Measurements from ENCODE around the gene CCRL2.
"Not testable (repeated sequence)": the region's sequence is repeated elsewhere in the genome, so short reads cannot be mapped to it uniquely, and the experiment has no call there.

The CCRL2 gene

DNA sequence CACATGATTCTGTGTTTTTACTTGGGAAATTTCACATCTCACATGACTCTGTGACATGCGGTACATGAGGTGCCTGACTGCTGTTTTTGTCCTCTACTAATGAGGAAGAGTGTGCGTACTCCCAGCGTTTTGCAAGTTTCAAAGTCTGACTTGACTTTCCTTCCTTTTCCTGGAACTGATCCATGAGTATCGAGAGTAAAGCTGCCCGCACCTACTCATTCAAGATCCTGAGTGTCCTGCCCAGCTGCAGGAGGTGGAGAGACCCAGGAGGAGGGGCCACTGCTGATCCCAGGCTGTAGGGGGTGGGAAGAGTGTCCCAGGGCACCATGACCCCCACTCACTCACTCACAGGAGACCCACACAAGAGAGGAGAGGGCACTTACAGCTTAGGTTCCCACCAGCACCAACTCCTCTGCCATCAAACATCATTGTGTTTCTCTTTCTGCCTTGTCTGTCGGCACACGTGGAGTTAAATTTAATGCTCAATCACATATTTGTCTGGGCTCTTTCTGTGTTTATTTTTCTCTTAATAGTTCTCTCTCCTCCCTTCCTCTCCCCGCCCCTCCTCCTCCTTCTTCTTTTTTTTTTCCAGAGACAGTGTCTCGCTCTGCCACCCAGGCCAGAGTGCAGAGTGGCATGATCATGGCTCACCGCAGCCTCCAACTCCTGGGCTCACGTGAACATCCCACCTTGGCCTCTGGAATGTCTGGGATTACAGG, 1.6 kb upstream of the CCRL2 start:
- DNase-seq, result no peak

DNA sequence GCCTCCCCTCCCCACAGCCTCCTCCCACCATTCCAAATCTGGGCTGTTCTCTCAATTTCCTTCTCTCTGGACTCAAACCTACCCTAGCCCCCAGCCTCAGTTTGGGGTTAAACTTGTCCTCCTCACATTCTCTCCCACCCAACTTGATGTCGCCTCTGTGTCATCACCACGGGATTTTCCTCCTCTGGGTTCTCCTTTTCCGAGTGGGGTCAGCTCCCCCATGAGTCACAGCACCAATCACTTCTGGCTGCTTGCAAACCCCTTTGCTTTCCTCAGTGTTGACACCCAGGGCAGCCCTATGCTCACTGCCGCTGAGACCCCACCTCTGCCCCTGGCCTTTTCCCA, 644 bp upstream of the CCRL2 start:
- DNase-seq, result no peak

DNA sequence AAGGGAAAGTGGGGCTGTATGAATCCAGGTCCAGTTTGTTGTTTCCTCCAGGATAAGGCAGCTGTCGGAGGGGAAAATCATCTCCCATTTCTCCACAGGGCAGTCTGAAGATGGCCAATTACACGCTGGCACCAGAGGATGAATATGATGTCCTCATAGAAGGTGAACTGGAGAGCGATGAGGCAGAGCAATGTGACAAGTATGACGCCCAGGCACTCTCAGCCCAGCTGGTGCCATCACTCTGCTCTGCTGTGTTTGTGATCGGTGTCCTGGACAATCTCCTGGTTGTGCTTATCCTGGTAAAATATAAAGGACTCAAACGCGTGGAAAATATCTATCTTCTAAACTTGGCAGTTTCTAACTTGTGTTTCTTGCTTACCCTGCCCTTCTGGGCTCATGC, 911 bp downstream of the CCRL2 start:
- DNase-seq, result no peak

DNA sequence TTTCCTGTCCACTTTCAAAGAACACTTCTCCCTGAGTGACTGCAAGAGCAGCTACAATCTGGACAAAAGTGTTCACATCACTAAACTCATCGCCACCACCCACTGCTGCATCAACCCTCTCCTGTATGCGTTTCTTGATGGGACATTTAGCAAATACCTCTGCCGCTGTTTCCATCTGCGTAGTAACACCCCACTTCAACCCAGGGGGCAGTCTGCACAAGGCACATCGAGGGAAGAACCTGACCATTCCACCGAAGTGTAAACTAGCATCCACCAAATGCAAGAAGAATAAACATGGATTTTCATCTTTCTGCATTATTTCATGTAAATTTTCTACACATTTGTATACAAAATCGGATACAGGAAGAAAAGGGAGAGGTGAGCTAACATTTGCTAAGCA, 1.8 kb downstream of the CCRL2 start:
- no peak for DNase-seq

DNA sequence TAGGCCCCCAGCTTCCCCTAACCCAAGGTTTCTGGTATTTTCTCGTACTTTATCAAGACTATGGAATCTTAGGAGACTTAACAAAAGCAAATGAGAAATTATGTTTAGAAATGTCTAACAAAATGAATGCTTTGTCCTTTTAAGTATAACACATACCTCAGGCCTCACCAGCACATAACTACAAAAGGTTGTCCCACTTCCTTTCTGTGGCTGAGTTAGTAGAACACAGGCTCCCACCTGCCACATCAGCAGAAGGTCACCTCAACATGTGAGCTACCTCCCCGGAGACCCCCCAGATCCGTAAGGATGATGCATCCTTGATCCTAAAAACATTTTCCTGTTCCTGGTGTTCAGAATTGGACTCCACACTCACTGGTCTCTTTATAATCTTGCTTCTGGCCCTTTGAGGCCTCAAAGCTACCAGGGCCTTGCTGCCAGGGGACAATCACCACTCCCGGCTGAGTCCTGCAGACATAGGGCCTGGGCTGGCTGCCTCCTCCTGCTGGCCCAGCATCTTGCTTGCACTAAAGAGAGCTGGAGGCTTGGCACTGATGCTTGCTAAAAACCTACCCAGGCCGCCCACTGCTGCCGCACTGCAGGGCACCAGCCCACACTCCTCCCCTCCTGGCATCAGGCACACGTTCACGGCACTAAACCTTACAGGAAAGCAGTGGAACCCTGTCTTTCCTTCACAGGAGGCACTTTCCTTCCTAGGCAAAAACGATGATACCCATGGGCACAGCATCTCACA, 2.9 kb downstream of the CCRL2 start:
- DNase-seq, result no peak

DNA sequence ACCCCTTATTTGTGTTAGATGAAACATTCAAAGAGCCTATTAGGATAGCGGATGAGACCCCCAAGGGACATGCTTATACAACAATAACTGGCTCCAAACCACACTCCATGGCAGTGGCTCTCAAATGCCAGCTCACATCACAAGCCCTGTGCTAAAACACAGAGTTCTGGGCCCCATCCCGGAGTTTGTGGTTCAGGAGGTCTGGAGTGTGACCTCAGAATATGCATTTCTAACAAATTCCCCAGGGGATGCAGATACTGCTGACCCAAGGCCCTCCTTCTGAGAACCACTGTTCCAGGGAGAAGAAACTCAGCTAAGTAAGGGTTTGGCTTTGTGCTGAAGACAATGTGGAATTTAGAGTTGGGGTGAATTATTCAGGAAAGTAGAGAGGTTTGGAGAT, 3.6 kb downstream of the CCRL2 start:
- no peak for DNase-seq

DNA sequence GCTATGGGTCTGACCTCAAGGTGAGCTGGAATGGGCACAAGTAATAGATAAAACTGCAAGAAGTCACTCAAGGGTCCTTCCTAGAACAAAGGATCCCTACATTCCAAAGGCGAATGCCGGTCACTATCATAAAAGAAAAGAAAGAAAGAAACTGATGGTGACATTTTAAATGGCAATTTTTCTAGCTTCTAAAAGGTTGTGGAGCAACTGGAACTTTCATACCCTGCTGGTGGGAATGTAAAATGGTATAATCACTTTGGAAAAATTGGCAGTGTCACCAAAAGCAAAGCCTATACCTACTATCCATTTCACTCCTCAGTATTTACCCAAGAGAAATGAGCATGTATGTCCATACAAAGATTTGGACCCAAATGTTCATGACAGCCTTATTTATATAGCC, 4.2 kb downstream of the CCRL2 start:
- DNase-seq, result no peak

DNA sequence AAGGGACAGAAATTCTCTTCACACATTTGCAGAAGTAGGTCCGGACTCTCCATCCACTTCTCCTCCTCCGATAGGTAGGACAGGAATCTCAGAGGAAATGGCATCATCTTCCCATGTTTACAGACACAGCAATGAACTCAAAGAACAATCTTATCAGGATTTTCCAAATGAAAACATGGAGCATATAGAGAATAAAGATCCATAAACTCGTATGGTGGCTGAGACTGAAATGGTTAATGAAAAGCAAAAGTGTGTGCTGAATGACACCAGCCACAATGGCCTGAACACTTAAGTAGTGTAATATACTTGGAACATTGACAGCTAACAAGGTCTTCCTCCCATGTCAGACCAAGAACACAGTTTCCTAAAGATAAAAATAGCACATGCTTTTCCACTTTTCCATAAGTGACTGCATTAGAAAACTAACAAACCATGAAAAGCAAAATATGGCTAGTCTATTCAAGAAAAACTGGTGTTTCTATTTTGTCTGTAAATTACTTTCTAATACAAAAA, 5.8 kb downstream of the CCRL2 start:
- no peak for DNase-seq

DNA sequence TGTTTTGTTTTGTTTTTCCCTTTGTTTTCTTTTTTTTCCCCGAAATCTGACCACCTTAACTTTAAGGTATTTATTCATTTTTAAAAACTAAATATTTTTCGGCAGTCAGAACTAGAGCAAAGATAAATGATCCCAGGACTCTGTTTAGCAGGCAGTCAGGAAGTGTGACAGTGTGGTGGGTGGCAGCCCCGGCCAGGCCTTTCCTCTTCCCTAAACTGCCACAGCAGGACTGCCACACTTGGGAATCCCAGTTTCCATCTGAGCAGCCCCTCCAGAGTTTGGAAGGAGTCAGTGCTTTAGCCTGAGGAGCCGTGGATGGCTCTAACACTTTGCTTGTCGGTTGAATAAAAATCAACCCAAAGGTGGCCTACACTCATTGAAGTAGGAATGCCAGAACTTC, 6.9 kb downstream of the CCRL2 start:
- no peak for DNase-seq

DNA sequence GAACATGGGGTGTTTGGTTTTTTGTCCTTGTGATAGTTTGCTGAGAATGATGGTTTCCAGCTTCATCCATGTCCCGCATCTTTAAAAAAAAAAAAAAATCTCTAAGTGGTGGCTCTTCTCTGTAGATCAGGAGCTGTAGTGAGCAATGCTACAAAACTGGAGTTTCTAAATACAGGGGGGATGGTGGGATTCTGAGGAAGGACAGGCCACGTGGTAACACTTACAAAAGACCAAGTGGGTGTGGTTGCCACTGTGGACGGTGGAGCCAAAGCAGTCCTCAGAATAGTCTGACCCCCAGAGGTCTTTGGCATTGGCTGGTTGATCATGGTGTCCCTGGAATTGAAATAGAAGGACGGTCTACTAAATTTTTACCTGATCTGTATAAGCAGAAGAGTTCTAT, 7.7 kb downstream of the CCRL2 start:
- DNase-seq, result no peak

DNA sequence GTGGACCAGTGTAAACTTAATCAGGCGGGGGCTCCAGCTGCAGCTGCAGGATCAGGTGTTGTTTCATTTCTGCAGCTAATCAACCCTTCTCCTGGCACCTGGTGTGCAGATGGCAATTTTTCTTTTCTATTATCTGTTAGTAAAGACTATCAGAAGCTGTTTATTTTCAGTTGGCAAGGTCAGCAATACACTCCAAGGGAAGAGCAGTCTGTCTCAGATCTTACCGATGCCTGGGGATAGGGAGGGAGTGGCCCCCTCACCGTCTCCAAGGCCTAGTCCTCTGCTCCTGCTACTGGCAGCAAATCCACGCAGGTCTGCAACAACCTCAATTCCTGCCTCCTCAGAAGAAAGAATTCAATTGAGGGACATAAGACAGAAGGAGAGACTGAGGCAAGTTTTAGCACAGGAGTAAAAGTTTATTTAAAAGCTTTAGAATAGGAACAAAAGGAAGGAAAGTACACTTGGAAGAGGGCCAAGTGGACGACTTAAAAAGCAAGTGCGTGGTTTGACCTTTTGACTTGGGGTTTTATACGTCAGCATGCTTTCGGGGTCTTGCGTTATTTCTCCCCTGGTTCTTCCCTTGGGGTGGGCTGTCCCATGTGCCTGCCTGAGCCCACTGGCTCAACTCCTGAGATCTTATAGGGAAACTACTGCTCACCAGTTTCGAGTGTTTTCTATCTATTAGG, 9.2 kb downstream of the CCRL2 start:
- DNase-seq, result no peak

DNA sequence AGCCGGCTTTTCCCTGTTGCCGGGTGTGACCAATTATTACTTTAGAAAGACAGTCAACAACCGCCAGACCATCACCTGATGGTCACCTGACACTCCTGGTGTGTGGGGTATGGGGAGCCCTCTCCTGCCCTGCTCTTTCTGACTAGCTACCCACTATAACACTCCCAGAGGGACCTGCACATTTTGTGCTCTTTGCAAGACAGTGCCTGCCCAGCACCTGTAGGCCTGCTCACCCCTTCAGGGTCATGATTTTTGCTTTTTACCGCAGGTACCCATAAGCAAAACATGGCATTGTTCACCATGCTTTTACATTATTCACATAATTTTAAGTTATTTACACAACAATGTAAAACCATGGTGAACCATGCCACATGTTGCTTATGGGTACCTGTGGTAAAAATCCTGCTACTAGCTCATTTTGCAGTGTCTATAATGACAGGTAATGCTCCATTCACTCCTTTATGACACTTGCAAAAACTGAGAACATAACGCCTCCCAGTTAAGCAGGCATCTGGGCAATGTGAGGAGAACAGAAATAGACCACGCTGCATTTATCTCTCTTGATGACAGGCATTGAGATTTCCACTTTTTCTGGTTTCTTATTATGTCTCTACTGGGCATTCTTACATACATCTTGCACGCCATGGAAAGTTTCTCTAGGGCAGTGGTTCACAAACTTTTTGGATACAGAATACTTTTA, 9.9 kb downstream of the CCRL2 start:
- no peak for DNase-seq

DNA sequence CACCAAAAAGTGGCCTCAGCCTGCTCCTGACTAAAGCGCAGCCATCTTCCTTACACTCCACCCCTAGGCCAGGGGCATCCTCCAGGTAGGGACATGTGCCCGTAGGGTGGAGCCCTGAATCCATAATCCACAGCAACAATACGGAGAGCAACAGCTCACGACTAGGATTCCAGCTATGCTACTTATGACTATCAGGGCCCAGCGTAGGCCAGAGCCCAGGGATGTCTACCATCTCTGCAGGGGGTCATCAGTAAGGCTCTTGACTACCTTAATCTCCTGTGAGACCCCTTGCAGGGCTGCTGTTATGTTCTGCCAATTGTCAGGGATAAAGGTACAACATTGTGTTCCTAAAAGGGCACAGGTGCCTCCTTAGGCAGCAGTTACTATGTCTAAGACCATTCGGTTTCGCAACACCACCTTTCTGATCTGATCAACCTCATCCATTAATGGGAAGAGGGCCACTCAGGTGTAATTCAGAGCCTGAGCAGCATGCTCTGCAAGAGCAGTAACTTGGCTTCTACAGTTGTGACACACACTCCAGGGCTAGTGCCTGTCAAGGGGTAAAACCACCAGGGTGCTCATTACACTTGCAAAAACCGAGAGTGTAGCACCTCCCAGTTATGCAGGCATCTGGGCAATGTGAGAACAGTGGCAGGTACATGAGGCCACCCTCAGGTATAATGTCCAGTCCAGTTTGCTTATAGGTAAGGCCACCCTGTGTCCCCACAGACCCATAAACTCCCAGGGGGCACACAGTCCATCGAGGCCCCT, 11.0 kb downstream of the CCRL2 start:
- no peak for DNase-seq

DNA sequence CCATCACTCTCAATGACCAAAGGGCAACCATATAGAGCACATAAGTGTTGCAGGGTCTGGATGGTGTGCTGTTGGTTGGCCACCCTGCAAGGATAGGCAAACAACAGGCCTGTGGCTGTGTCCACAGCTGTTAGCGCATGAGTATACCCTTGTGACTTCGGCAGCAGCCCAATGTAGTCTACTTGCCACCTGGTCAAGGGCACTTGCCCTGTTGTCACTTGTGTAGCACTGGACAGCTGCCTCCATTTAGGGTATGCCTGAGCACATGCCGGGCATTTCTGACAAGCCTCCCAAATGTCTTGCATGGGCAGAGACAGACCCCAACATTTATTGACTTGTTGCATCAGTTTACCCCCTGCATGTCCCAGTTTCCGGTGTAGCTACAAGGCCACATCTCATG, 12.8 kb downstream of the CCRL2 start:
- DNase-seq, result no peak

DNA sequence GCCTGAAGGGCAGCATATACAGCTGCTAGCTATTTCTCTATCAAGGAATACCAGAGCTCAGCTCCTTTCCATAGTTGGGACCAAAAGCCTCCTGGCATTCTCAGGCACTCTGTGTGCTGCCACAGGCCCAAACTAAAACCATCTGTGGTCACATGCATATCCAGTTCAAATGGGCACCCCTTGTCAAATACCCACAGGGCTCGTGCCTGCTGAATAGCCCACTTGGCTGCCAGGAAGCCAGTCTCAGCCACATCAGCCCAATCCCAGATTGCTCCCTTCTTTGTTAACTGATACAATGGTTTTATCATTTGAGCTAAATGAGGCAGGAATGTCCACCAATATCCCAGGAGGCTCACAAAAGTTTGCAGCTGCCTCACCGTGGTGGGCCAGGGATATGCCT, 13.9 kb downstream of the CCRL2 start:
- no peak for DNase-seq

DNA sequence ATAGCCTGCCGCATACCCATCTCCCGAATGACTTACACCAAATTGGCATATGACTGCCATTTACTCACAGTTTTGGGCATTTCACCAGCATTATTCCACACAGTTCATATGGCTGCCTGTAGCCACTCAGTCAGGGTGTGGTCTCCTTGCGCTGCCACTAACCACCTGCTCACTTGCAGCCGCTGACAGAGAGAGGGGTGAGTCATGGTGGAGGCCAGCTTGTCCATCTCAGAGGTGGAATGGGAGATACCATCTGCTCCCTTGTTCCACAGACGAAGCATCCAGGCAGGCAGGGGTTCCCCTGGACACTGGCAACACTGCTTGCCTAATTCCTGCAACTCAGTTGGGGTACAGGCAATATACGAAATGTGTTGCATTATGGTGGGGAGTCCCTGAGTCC, 15.6 kb downstream of the CCRL2 start:
- no peak for DNase-seq

DNA sequence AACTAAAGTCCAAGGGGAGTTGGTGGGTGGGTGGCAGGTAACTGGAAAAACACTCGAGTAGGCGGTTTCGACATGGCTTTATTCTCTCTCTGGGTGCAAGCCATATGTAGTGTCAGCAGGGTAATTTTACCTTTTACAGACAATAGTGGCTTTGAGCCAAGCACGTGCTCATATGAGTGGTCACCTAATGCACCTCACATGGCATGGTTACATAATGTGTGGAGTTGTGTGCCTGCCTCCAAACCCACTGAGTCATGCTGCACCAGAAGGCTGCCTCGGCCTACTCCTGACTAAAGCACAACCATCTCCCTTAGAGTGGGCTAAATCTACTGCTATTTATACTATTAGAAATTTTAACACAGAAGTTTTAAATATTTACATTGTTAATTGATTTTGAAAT, 16.5 kb downstream of the CCRL2 start:
- no peak for DNase-seq

DNA sequence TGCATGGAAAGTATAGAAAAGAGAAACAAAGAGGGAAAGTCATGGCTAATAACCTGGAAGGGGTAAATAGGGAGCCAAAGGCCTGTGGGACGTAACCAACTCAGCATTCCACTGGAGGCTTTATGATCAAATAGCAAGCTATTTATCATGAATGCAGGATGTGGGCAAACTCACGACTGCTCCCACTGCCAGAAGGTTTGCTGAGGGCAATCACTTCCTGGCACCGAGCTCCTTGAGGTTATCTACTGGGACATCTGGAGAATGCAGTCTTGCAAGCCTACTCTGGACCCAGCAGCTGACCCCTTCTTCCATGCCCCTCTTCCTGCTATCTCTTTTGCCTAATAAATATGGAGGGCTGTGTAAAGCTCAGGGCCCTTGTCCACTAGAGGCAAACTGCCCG, 19.4 kb downstream of the CCRL2 start:
- DNase-seq, result not testable (repeated sequence)

DNA sequence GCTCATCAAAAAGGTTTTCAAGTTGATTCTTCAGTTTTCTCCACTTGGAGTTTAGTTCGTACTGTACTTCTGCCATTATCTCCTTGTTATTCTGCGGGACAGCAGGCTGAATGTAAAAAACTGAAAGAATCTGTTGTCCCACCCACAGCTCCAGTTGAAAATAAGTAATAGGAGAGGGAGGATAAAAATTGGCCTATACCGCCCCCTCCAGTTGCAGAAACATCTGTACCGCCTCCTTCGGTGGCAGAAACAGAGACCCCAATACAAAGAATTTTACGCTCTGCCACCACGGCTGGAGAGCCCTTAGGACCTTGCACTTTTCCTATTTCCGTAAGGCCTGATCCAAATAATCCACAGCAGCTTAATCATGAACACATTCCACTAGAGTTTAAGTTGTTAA, 20.3 kb downstream of the CCRL2 start:
- not testable (repeated sequence) for DNase-seq

DNA sequence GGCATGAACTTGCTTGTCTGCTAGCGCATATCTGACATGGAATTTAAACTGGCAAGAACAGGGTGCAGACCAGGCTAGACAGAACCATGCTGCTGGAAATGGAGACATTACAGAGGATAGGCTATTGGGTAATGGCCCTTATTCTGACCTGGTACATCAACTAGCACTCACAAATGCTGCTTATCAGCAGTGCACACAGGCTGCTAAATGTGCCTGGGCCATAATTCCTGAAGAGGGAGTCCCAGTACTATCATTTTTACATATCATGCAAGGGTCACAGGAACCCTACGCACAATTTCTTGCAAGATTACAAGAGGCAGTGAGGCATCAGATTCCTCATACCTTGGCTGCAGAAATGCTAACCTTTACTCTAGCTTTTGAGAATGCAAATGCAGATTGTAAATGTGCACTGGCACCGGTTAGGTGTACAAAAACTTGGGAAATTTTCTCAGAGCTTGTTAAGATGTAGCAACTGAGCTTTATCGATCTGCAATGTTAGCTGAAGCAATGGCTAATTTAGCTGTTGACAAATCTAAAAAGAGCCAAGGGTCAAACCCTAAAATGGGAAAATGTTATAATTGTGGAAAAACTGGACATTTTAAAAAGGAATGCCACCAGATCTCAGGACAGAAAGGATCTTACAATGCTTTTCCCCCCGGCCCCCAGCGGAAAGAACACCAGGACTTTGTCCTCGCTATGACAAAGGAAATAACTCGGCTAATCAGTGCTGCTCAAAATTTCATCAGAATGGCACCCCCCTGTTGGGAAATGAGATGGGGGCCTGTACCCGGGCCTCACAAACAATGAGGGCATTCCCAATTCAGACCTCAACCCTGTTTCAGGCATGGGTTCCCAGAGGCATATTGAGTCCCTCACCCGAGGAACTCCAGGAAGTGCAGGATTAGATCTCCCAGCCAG, 21.1 kb downstream of the CCRL2 start:
- no peak for DNase-seq

DNA sequence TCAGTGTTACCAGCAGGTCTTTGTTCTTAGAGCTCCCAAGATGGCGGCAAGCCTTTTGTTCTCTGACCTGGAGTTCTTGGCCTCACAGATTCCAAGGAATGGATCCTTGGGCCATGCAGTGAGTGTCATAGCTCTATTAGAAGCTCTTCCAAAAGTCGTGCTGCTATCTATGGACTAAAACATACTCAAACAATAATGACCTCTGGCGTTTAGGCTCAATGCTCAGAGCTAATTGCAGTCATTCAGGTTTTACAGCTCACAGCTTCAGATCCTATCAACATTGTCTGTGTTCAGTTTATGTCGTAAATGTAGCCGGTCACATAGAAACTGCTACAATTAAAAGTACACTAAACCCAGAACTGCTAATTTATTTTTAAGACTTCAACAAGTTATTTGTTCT, 22.2 kb downstream of the CCRL2 start:
- no peak for DNase-seq

DNA sequence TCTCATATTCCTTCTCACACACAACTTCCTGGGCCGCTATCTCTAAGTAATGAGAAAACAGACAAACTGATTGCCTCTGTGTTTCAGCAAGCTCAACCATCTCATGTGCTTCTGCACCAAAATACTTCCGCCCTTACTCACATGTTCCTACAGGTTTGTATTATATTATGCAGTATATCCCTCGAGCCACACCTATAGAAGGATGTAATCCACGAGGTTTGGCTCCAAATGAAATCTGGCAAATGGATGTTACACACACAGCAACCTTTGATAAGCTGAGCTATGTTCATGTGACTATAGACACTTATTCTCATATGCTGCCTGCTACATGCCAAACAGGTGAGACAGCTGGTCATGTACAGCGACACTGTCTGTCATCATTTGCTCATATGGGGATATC, 22.6 kb downstream of the CCRL2 start:
- DNase-seq, result no peak

Measured in activated CD4-positive, alpha-beta T cell treated with anti-CD3 and anti-CD28 coated beads for 48 hours (primary cell).